Measurements from ENCODE around the gene GLT6D1. TPM values are rescaled to one million over a fixed set of nuclear protein-coding genes. Genes with fewer than 3 reads are reported as not detected.

The GLT6D1 gene
- total RNA-seq, 4 donors from 2014 or later: not detected

DNA sequence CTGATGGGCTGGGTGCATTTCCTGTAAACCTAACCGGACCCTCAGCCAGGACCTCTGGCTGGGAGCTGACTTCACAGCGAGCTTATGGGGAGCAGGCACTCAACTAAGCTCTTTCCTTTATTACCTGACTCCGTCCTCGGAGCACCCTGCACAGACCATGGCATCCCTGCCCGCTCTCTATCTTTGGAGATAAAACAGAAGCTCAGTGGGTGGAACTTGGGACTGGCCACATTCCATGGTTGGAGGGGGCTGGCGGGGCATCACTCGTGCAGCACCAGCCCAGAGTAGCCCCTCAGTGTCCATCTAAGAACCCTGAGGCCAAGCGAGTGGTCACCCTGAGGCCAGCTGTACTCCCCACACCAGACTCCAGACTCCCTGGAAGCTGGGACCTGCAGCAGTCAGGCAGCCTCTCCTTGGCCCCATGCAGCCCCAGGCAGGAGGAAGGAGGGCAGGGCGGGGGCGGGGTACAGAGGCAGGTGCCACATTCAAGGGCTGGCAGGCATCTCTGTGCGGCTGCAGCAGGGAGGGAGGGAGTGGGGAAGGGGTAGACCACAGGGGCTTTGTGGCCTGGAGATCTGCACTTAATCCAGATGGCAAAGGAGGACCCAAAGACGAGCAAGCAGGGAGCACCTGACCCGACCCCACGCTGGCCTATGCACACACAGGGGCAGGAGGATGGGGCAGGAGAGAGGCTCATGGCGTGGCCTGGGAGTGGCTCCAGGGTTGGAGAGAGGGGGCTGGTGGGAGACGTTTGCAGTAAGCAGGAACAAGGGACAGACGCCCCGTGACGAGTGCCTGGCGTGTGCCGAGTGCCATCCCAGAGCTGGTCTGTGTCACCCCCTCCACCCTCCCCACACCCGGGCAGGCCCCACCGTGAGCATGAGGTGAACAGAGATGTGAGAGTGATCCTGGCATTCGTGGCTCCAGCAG, 26.1 kb downstream of the GLT6D1 start:
- WGBS, 2 donors: 62 to 66% methylated on average over 7 to 16 of the region's 24 CpGs
- peaks cover 0 to 79% (median 0%) of the 10 kb centered on the region in 4 donors for H3K27me3 ChIP-seq
- no peak overlapping the region for H3K4me3 ChIP-seq
- intact Hi-C loops (cut with DNase I): no loop called here
- TF ChIP-seq CTCF (IDR thresholded peaks at IDR 0.05): no peak
- TF ChIP-seq POLR2A (IDR thresholded peaks at IDR 0.05): no peak
- H3K4me1 ChIP-seq: no peaks in the 10 kb centered on the region
- H3K27ac ChIP-seq: no peak overlapping the region
- no peaks in the 10 kb centered on the region for H3K9me3 ChIP-seq
- no peak for DNase-seq
- no peaks in the 10 kb centered on the region for H3K36me3 ChIP-seq

DNA sequence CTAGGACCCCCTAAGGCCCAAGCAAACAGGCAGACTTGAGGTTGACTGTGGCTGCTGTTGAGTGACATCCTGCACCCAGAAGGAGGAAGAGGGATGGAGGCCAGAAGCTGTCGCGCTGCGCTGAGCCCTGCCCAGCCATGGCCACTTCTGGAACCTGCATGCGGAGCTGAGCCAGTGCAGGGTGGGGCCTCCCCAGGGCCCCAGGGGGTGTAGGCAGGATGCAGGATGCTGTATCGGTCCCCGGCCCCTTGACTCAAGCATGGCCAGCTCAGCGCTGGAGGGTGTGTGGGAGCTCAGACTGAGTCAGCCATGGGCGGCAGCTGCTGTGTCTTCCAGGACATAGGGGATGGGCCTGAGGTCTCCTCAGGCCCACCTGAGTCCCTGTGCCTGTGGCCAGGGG, 26.9 kb downstream of the GLT6D1 start:
- H3K36me3 ChIP-seq: no peaks in the 10 kb centered on the region
- no peaks in the 10 kb centered on the region for H3K4me1 ChIP-seq
- 20 to 30% methylated on average over 2 to 4 of the region's 8 CpGs for WGBS, 2 donors
- no peaks in the 10 kb centered on the region for H3K9me3 ChIP-seq
- intact Hi-C loops (cut with DNase I): no loop called here
- H3K4me3 ChIP-seq: no peak overlapping the region
- H3K27me3 ChIP-seq: peaks cover 0 to 71% (median 0%) of the 10 kb centered on the region in 4 donors
- TF ChIP-seq CTCF (IDR thresholded peaks at IDR 0.05) (no peak), POLR2A (IDR thresholded peaks at IDR 0.05) (no peak)
- H3K27ac ChIP-seq: no peak overlapping the region
- no peak for DNase-seq

DNA sequence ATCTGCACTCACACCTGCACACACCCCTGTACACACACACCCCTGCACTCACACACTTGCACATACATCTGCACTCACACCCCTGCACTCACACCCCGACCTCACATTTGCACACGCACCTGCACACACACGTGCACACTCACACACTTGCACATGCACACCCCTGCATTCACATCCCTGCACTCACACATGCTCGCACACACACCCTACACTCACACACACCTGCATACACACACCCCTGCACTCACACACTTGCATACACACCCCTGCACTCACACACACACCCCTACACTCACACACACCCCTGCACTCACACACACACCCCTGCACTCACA, 27.5 kb downstream of the GLT6D1 start:
- no peak overlapping the region for H3K4me3 ChIP-seq
- no peaks in the 10 kb centered on the region for H3K9me3 ChIP-seq
- intact Hi-C loops (cut with DNase I): no loop called here
- no peak for TF ChIP-seq POLR2A (IDR thresholded peaks at IDR 0.05)
- TF ChIP-seq CTCF (IDR thresholded peaks at IDR 0.05): no peak
- no peak overlapping the region for H3K27ac ChIP-seq
- no peaks in the 10 kb centered on the region for H3K4me1 ChIP-seq
- no peaks in the 10 kb centered on the region for H3K36me3 ChIP-seq
- H3K27me3 ChIP-seq: peaks cover 0 to 65% (median 0%) of the 10 kb centered on the region in 4 donors
- WGBS, 2 donors: 10 to 18% methylated on average over 4 of the region's 4 CpGs
- DNase-seq: no peak

DNA sequence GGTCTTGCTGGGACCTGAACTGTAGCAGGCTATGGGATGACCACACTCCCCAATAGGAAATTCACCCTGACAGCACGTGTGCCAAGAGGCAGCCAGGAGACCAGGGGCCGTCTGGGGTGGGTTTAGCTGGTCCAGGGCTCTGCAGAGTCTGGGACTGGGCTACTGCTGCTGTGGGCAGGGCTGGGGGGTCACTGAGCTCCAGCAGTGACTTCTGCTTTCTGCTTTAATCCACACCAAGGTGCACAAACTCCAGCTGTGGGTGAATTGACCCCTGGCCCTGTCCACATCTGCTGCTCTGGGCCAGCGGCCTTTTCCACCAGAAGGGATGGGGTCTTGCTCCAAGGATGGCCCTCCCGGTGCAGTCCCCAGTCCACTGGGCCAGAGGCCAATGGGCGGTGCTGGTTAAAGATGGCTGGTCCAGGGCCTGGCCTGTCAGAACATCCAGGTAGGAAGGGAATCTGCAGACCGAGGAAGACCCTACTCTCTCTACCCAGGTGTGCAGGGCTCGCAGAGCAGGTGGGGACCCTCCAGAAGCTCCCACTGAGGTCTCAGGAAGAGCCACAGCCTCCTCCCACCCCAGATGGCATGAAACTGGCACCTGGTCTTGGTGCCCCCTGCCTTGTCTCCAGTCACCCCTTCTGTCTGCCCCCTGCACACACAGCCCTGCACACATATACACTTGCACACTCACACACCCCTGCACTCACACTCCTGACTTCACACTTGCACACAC, 28.0 kb downstream of the GLT6D1 start:
- WGBS, 2 donors: 69 to 100% methylated on average over 2 of the region's 7 CpGs
- no peak for DNase-seq

More for the DNA sequence above, 28.0 kb downstream of the GLT6D1 start:
- no peaks in the 10 kb centered on the region for H3K36me3 ChIP-seq
- intact Hi-C loops (cut with DNase I): no loop called here
- H3K4me1 ChIP-seq: no peaks in the 10 kb centered on the region
- H3K4me3 ChIP-seq: no peak overlapping the region
- no peaks in the 10 kb centered on the region for H3K9me3 ChIP-seq
- no peak overlapping the region for H3K27ac ChIP-seq
- peaks cover 0 to 60% (median 0%) of the 10 kb centered on the region in 4 donors for H3K27me3 ChIP-seq
- TF ChIP-seq CTCF (IDR thresholded peaks at IDR 0.05) (no peak), POLR2A (IDR thresholded peaks at IDR 0.05) (no peak)
